HUES48 (cell line): ENCODE results near the gene EIF3J.
"Not testable (repeated sequence)": the region's sequence is repeated elsewhere in the genome, so short reads cannot be mapped to it uniquely, and the experiment has no call there.

Experiments
- H3K27ac ChIP-seq: one replicate; pipeline ENCODE4 v1.7.0; 2013; ENCODE audit warnings: low read depth, low read length, inconsistent platforms
- H3K27me3 ChIP-seq: 2 replicates; pipeline ENCODE4 v1.6.1; 2013; ENCODE audit warnings: mild to moderate bottlenecking, low read length; ENCODE audit not compliant: control insufficient read depth, insufficient read depth
- H3K36me3 ChIP-seq: 2 replicates; pipeline ENCODE4 v1.6.1; 2013; ENCODE audit warnings: low read length; ENCODE audit not compliant: control insufficient read depth, insufficient read depth
- H3K4me1 ChIP-seq: 2 replicates; pipeline ENCODE4 v1.6.1; 2013; ENCODE audit warnings: mild to moderate bottlenecking, low read length; ENCODE audit not compliant: control insufficient read depth, insufficient read depth
- H3K4me3 ChIP-seq: 2 replicates; pipeline ENCODE4 v1.5.1; 2013; ENCODE audit warnings: mild to moderate bottlenecking, low read depth, low read length
- H3K9ac ChIP-seq: 2 replicates; pipeline ENCODE4 v1.6.1; 2013; ENCODE audit warnings: mild to moderate bottlenecking, low read depth, low read length, moderate library complexity
- H3K9me3 ChIP-seq: 2 replicates; pipeline ENCODE4 v1.6.1; 2013; ENCODE audit warnings: low read length; ENCODE audit not compliant: control insufficient read depth, insufficient read depth

EIF3J gene

GRCh38 chr15:44542596-44542995 is 5.6 kb downstream of the EIF3J start:
- peaks cover 16% of the 10 kb centered on the region for H3K4me1 ChIP-seq
- peaks cover 30% of the 10 kb centered on the region for H3K36me3 ChIP-seq

GRCh38 chr15:44544745-44545144 is 7.8 kb downstream of the EIF3J start:
- H3K4me1 ChIP-seq, H3K9ac ChIP-seq, H3K9me3 ChIP-seq, H3K27me3 ChIP-seq, H3K27ac ChIP-seq, H3K4me3 ChIP-seq: not testable (repeated sequence)
- peaks cover 35% of the 10 kb centered on the region for H3K36me3 ChIP-seq

More at GRCh38 chr15:44542596-44542995, 5.6 kb downstream of the EIF3J start:
- Histone ChIP-seq H3K9ac (no peak overlapping the region), H3K4me3 (no peak overlapping the region), H3K9me3 (no peaks in the 10 kb centered on the region), H3K27ac (no peak overlapping the region), H3K27me3 (no peaks in the 10 kb centered on the region)

DNA sequence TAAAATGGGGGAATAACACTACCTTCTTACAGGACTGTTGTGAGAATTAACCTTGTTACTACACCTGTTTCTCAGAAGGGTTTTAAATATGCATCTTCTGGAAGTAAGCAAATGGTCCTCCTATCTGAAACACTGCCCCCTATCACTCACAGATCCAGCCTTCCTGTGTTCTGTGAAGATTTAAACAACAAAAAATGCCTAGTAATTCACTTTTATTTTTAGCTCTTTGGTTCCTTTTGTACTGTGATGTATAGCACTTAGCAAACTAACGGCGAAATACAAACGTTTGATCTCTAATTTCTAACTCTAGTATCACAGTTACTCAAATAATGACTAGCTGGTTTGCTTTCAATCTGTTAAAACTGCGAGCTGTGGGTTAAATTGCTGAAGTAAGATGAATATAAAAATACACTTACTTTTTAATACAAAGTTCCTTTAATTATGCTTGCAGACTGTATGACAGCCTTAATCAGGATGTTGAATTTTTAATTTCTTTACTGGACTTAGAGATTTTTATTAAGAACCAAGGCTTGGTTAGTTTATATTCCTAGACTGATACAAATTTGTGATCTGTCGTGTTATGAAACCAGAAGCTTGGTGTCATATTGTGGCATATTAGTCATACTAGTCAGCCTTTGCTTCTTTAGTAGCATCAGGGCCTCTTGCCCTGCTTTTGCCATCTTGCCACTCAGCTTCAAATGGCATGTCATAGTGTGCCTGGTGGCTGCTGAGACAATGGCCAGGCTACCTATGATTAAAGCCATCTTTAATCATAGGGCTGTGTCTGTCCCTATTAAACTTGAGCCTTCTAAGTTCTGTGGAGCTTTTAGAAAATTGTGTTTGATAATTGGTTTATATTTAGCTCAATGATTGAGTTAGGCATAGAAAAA is 9.2 kb downstream of the EIF3J start:
- peaks cover 30% of the 10 kb centered on the region for H3K36me3 ChIP-seq
- peaks cover 8% of the 10 kb centered on the region; the same call in 1 of the 2 replicates for H3K4me1 ChIP-seq
- no peak overlapping the region for H3K4me3 ChIP-seq
- H3K27ac ChIP-seq = no peak overlapping the region
- no peak overlapping the region for H3K9ac ChIP-seq
- H3K9me3 ChIP-seq = no peaks in the 10 kb centered on the region
- no peaks in the 10 kb centered on the region for H3K27me3 ChIP-seq

DNA sequence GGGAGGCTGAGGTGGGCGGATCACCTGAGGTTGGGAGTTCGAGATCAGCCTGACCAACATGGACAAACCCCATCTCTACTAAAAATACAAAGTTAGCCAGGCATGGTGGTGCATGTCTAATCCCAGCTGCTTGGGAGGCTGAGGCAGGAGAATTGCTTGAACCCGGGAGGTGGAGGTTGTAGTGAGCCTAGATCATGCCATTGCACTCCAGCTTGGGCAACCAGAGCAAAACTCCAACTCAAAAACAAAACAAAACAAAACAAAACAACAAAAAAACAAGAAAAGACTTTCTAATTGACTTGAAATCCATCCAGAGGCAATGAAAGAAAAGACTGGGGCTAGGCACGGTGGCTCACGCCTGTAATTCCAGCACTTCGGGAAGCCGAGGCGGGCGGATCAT is 12.2 kb downstream of the EIF3J start:
- H3K27ac ChIP-seq, H3K9ac ChIP-seq: not testable (repeated sequence)
- peaks cover 44% of the 10 kb centered on the region for H3K36me3 ChIP-seq

DNA sequence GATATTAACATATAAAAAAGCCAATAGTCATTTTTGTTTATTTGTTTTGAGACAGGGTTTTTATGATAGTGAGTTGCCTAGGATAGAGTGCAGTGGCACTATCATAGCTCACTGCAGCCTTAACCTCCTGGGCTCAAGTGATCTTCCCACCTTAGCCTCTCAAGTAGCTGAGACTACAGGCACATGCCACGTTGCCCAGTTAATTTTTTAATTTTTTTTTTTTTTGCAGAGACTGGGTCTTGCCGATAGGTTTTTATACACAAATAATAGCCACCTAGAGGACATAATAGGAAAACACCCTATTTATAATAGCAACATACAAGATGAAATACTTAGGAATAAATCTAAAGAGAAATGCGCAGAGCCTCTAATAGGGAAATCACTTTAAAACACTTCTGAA is 13.3 kb downstream of the EIF3J start:
- no peaks in the 10 kb centered on the region for H3K27me3 ChIP-seq
- H3K4me3 ChIP-seq = no peak overlapping the region
- H3K9me3 ChIP-seq = no peaks in the 10 kb centered on the region
- H3K27ac ChIP-seq = no peak overlapping the region
- no peak overlapping the region for H3K9ac ChIP-seq
- H3K36me3 ChIP-seq = peaks cover 55% of the 10 kb centered on the region
- peaks cover 8% of the 10 kb centered on the region; the same call in 1 of the 2 replicates for H3K4me1 ChIP-seq

More for the DNA sequence above, 12.2 kb downstream of the EIF3J start:
- not testable (repeated sequence) for H3K4me3 ChIP-seq, H3K4me1 ChIP-seq, H3K9me3 ChIP-seq, H3K27me3 ChIP-seq

- Histone ChIP-seq H3K9me3 (no peaks in the 10 kb centered on the region), H3K27me3 (no peaks in the 10 kb centered on the region), H3K27ac (no peak overlapping the region), H3K4me3 (no peak overlapping the region), H3K4me1 (peaks cover 4% of the 10 kb centered on the region; the same call in 1 of the 2 replicates), H3K9ac (no peak overlapping the region), H3K36me3 (peaks cover 59% of the 10 kb centered on the region)
These were observed 13.8 kb downstream of the EIF3J start for GRCh38 chr15:44550734-44551133.

- Histone ChIP-seq H3K36me3 (peaks cover 88% of the 10 kb centered on the region), H3K4me3 (no peak overlapping the region), H3K9me3 (no peaks in the 10 kb centered on the region), H3K9ac (no peak overlapping the region), H3K27me3 (no peaks in the 10 kb centered on the region), H3K4me1 (no peaks in the 10 kb centered on the region), H3K27ac (no peak overlapping the region)
These were observed 18.2 kb downstream of the EIF3J start for GRCh38 chr15:44554934-44555723.

GRCh38 chr15:44560926-44561325 is 24.0 kb downstream of the EIF3J start:
- H3K4me3 ChIP-seq, H3K9ac ChIP-seq, H3K27me3 ChIP-seq, H3K4me1 ChIP-seq, H3K27ac ChIP-seq: not testable (repeated sequence)
- Histone ChIP-seq H3K36me3 (peaks cover 95% of the 10 kb centered on the region), H3K9me3 (peaks cover 16% of the 10 kb centered on the region)

DNA sequence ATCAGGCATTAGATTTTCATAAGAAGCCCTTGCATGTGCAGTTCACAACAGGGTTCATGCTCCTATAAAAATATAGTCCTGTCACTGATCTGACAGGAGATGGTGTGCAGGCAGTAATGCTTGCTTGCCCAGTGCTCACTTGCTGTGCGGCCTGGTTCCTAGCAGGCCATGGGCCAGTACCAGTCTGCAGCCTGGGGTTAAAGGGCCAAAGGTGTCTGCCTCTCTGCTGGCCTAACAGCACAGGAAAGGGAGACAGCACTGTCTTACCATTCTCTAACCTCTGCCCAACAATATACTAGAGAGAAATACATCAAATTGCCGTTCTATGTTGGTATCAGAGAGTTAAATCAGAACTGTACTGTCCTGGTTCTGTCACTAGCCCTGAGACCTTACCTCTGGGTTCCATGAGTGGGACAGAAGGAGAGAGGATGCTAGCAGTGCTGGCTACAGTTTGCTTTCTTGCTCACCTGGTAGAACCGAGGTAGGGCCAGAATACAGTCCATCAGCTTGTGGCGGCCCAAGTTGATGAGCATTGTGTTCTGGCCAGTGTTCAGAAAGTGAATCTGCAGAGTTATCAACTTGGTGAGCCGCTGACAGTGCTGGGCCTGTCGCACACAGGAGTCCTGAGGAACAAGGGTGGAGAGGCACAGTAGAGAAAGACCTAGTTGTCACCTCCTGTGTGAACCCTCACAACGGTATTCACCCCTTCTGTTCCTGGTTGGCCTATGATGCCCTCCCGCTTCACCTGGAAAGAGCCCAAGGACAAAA is 28.6 kb downstream of the EIF3J start:
- no peaks in the 10 kb centered on the region for H3K27me3 ChIP-seq
- H3K9me3 ChIP-seq = peaks cover 16% of the 10 kb centered on the region
- H3K9ac ChIP-seq = no peak overlapping the region
- no peaks in the 10 kb centered on the region for H3K4me1 ChIP-seq
- H3K4me3 ChIP-seq = no peak overlapping the region
- H3K36me3 ChIP-seq = peaks cover 82% of the 10 kb centered on the region
- no peak overlapping the region for H3K27ac ChIP-seq

DNA sequence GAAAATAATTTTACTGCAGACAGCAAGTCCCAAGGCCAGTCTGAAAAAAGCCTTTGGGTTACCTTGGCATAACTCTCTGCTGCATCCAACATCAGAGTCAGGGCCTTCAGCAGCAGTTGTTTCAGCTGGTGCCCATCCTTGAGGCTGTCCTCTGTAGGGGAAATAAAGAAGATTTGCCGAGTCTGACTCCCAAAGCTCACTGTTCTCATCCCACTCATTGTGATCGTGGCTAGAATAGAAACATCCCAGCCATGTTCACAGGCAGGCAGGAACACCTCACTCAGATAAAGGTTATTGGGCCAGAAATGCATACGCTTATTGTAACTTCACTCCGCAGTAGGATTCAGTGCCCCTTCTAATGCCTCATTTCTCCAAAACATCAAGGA is 29.2 kb downstream of the EIF3J start:
- Histone ChIP-seq H3K27ac (no peak overlapping the region), H3K9me3 (peaks cover 16% of the 10 kb centered on the region), H3K27me3 (no peaks in the 10 kb centered on the region), H3K36me3 (peaks cover 77% of the 10 kb centered on the region), H3K4me1 (no peaks in the 10 kb centered on the region), H3K4me3 (no peak overlapping the region), H3K9ac (no peak overlapping the region)
